ENCODE results near the gene SYNE3.

Gene SYNE3

DNA sequence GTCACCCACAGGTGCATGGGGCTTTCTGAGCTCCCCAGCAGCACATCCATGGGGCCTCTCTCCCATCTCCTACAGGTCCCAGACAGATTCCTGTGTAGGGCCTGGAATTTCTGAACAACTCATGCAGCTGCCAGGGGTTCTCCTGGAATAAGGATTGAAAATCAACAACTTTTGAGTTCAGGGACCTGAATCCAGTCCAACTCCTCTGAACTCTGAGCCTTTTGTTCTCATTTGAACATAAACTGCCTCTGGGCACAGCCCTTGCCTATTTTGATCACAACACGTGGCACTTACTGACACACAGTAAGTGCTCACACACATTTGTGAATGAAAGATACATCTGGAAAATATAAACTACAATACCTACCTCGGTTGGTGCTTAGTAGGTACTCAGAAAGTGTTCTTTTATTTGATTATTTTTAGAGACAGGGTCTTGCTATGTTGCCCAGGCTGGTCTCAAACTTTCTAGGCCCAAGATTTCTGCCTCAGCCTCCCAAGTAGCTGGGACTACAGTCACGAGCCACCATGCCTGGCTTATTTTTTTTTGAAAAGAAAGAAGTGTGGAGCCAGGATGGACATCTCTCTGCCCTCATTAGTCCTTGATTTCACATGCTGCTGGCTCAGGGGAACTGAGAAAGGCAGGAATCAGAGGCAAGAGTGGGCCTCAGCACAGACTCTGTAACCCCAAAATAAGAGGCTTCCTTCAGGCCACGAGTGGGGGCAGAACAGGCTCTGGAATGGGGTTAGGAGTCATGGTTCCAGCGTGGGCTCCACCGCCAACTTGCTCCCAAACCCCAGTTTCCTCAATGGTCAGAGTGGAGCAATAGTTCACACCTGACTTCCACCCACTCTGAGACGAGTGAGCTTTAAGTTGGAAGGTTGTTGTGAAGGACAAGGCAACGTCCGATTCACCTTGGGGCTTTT lies 27.0 kb downstream of the SYNE3 start:
- no peak for DNase-seq (ENCODE audit: low read depth in 2 of 2)

DNA sequence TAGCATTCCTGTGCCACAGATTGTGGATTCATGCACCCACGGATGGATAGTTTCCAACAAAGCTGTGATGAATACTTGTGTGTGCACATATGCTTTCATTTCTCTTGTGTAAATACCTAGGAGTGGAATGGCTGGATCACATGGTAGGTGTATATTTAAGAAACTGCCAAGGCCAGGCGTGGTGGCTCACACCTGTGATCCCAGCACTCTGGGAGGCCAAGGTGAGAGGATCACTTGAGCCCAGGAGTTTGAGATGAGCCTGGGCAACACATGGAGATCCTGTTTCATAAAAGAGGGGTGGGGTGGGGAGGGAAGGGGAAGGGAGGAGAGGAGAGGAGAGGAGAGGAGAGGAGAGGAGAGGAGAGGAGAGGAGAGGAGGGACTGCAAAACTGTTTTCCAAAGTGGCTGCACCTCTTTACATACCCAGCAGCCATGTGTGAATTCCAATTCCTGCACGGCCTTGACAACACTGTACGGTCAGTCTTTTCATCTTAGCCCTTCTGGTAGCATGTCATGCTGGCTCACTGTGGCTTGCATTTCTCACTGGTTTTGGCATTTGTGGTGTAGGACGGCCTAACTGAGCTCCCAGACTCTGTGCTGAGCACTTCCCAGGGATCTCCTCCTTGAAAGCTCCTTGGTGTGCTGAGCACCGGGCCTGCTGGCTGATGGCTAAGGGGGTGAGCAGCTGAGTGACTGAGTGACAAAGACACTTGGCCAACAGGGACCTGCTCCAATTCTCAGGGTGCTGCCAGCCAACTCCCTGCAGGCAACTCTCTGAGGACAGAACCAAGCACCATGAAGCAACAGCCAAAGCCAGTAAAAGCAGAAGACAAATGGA lies 27.9 kb downstream of the SYNE3 start:
- DNase-seq (ENCODE audit: low read depth in 2 of 2): no peak

DNA sequence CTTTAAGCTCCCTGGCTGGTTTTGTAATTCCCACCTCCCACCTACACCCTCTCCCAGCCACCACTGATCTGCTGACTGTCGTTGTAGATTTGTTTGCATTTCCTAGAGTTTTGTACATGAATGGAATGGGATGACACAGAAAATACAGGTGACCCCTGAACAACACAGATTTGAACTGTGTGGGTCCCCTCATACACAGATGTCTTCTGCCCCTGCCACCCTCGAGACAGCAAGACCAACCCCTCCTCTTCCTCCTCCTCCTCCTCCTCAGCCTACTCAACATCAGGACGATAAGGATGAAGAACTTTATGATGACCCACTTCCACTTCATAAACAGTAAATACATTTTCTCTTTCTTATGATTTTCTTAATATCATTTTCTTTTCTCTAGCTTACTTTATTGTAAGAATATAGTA lies 28.8 kb downstream of the SYNE3 start:
- no peak for DNase-seq (ENCODE audit: low read depth in 2 of 2)

DNA sequence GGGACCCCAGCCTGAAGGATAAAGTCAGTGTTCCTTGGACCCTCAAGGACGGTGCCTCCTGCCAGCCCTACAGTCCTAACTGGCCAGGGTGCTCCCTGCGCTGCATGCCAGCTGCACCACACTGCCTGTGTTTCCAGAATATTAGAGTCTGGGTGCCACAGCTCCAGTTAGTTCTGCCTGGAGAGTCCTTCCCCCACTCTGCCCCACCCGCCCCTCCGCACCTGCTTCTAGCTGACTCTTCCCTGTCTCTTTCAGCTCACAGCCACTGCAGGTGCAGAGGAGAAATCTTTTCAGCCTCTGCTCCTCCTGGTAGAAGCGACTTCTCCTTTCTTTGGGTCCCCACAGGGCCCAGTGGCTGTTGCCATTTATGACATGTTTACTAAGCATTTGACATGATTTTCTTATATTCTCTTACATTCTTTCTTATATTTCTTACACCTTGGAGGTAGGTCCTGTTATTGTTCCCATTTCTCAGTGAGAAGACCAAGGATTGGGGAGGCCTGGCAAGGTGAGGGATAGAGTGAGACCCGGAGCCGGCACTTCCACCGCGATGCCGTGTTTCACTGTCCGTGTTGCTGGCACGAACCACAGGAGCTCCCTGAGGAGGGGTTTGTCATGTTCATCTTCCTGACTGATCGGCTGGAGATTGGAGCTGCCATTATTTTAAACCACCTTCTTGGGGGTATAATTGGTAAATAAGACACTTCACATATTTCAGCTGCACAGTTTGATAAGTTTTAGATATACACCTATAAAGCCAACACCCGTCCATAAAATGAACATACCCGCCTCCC lies 29.4 kb downstream of the SYNE3 start:
- DNase-seq (ENCODE audit: low read depth in 2 of 2): no peak

DNA sequence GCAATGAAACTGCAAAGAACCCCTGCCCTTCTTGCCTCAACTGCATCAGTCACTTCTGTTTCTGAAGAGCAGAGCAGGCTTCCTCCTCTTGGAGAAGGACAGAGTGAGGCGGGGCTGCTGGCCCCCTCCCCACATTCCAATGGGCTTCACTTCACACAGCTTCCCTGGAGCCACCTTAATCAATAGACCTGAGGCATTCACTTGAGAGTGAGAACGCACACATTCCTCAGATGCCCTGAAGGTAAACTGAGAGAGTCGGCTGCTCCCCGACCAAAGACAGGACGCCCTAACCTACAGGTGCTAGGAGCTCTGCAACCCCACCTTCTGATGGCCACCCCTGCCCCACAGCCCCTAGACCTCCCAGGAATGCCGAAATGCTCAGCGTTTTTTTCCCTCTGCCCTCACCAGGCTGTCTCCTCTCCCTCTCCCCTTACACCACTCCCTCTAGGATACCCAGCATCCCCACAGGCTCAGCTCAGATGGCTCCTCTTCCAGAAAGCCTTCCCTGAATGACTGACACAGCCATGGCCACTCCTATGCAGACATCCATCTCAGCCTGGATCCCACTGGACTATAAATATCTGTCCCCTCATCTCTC lies 31.1 kb downstream of the SYNE3 start:
- no peak for DNase-seq (ENCODE audit: low read depth in 2 of 2)

DNA sequence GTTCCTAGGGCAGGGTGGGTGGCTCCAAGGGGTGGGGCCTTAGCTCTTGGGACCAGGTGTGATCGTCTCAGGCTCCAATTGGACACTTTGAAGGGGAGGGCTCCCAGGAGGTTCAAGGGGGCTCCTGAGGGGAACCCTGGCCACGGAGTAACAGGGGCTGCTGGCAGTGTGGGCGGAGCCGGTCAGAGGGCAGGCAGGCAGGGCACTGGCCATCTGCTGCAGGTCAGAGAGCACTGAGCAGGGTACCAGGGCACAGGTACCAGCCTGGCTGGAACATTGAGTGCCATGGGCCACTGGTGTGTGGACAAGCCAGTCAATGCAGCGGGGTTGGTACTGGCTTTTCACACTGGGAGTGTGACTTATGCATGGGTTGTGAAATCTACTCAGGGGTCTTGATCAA lies 32.2 kb downstream of the SYNE3 start:
- DNase-seq (ENCODE audit: low read depth in 2 of 2): no peak

DNA sequence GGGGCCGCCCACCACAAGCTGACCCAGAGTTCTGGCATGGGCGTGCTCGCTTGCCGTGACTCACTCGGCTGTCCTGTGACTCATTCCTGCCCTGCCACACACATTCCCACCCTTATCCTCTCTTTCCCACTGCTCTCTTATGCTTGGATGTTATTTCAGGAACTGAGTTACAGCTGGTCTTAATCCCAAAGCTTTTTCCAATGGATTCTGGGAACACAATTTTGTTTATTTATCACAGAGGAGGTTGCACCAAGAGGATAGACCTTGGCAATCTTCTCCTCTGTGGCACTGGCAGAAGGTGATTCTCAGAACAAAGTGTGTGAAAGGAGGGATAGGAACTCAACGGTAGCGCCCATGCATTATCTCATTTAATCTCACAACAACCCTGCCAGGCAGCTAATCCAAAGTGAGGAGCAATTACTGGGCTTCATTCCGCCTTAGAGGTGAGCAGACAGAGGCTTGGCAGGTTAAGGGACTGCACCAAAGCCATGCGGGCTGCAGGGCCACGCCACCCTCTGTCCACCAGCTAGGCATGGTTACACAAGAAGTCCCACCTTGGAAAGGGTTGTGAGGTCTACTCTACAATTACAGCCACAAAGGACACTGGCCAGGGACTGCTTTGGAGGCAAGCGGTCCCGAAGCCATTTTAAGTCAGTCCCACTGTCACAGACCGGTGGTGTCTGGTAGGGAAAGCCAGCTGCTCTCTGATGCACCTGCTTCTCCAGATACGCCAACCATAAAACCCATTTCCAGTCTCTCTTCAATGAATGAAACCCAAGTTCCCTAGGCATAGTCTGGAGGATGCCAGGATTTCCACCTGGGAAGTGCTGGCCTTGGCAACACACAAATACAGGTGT lies 32.9 kb downstream of the SYNE3 start:
- DNase-seq (ENCODE audit: low read depth in 2 of 2): no peak

DNA sequence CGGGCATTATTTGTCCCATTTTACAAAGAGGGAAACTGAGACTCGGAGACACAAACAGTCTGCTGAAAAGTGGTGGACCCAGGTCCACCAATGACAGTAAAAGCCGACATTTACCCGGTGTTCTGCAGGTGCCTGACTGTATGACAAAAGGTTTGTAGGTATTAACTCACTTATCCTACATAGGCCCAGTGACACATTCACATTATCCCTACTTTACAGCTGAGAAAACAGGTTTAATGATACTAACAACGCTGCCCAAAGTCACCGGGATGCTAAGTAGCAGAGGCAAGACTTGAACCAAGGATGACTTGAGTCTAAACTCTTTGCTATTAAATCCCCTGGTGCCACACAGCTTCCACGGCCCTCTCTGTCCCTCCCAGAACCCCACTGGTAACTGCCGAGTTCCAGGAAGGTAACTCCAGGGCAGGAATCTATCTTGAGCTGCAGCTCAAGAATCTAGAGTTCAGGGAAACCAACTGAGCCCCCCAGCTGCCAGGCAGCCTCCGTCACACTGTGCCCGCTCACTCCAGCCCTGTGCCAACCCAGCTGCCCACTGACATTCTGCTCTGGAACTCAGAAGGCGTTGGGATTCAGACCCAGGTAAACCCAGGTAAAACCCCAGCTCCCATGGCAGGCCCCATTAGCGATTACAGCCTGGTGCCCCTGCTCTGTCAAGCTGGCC lies 33.7 kb downstream of the SYNE3 start:
- no peak for DNase-seq (ENCODE audit: low read depth in 2 of 2)

DNA sequence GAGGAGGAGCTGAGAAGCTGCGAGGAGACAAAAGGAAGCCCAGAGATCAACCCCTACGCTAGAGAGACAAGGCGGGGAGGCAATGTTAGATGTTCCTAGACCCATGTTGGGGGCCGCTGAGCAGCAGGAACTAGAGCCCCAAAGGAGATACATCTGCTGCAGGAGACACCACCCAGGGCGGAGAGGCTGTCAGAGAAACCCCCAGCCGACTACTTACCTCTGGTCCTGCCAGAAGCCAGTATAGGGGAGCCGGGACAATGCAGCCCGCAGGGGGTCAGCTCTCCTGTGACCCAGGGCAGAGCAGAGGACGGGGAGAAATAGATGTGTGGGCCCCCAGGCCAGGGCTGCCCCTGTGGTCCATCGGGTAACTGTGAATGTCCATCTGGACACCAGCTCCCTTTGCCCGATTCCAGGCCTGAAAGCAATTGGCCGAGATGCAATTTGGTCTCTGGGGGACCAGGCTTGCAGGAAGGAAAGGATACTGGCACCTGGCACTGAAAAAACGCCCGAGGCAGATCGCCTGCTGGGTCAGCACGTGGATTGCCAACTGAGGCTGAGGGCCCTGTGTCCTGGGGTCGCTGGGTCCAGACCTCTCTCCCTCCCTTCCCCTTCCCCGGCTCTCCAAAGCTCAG lies 34.9 kb downstream of the SYNE3 start:
- no peak for DNase-seq (ENCODE audit: low read depth in 2 of 2)

DNA sequence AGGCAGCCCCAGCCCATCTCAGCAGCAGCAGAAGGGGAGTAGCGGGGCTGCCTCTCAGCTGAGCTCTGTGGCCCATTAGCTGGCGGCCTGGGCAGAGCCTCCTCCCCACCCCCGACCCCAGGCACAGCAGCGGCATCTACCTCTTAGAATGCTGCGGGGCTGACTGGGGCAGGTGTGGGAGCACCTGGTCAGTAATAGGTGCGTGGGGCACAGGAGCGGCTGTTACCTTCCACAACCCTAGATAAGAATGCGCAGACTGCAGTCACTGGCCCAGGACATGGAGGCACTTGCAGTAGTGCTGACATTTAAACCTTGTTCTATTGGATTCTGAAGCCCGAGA lies 35.6 kb downstream of the SYNE3 start:
- DNase-seq (ENCODE audit: low read depth in 2 of 2): no peak

DNA sequence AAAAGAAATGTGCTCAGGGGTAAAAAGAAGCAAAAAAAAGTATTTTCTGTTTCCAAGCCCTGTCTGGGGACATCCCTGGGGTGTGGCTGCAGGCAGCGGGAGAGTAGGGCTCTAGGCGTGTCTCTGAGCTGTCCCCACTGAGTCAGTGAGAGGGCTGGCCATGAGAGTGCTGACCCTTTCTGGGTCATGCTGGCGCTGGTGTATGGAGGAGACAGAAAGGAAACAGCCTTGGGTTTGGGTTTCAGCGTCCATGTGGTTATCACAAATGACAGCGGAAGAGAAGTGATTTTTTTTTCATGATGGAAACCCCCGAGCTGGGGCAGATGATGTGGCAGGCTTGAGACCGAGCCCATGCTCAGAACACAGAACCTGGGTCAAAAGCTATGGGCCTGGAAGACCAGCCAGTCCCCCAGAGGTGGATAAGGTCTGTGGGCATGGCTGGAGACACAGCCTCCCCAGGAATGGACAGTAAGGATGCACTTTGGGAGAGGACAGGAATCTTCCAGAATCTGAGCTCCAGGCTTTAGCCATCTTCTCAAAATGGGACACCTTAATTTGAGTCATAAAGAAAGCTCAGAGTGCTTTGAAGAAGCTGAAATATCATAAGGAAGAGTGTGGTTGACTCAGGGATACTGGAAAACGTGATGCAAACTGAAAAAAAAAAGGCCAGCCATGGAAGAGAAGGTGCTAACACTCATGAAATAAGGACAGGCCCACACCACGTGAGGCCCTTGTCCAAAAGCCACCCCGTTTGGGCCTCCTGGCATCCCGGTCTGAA lies 36.2 kb downstream of the SYNE3 start:
- DNase-seq (ENCODE audit: low read depth in 2 of 2): peak in 1 of 2 donors; percentile 20

DNA sequence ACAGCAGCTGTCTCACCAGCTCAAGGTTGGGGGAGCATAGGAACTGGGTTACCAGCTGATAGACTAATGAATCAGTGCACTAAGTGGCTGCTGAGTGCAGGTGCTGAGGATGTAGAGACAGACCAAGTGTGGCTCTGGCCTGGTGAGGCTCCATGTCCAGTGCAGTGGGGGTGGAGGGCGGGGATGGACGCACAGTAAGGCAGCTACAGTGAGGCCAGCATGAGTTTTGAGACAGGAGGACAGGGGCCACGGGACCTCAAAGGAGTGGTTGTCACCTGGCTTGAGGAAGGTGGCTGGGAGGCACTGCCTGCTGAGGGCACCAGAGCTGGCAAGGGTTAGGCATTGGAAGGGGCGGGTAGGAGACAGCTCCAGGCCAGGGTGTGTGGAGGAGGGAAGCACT lies 37.0 kb downstream of the SYNE3 start:
- no peak for DNase-seq (ENCODE audit: low read depth in 2 of 2)

DNA sequence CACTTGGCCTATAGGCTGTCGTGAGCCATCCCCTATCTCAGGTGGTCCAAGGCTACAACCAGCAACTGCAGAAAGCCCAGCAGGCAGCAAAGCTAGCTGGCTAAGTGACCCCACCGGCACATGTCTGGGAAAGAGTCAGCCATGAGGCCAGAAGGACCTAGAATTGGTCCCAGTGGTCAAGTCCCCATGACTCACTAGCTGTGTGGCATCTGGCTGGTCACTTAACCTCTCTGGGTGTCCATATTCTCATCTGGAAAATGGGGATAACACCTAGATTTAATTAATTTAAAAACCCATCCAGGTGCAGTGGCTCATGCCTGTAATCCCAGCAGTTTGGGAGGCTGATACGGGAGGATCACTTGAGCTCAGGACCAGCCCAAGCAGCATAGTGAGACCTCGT lies 37.6 kb downstream of the SYNE3 start:
- no peak for DNase-seq (ENCODE audit: low read depth in 2 of 2)

DNA sequence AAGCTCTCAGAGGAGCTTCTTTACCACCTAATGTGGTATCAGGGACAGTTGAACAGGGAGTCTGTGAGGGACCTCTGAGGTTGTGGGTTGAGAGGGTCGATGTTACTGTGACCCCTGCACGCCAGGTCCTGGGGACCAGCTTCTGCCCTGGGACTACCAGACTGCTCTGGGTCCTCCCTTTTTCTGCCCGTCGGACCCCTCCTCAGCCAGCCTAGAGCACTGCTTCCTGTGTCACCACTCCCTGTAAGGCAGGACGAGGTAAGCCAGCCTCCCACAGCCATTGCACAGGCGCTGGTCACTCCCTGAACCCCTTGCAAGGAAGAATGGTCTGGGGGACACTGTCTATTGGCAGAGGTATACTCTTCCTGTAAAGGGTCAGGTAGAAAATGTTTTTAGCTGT lies 38.1 kb downstream of the SYNE3 start:
- DNase-seq (ENCODE audit: low read depth in 2 of 2): no peak

DNA sequence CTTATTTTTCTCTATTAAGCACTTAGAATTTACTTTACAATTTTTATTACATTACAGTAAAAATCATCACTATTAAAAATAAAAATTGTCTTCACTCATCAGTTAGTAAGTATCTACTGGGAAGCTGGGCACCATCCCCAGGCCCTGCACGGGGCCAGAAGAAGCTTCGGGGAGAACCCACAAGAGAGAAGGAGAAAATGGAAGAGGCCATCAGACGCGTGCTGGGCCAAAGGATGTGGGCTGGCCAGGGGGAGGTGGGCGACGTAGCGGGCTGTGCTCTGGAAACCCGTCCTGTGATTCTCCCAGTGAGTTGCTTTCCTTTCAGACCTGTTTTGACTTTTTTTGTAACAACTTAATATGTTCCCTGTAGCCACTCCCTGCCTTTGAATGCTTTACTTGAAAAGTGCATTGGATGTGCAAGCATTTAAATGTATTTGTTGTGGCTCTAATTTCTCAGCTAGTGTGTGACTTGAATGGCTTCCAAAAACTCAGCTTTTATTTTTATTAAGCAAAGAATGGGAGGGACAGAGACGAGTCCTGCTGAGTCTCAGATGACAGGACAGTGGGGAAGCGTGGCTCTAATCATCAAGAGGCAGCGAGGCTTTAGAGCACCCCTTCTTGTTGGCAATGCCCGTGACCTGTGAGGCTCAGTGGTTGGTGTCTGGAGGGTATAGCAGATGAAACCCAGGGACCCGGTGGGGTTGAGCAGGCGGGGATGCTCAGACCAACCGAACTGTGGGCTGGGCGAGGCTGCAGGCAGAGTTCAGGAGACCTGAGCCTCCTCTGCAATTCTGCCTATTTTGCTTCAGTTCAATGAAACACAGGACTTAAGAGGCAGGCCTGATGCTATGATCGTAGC lies 38.8 kb downstream of the SYNE3 start:
- DNase-seq (ENCODE audit: low read depth in 2 of 2): no peak

DNA sequence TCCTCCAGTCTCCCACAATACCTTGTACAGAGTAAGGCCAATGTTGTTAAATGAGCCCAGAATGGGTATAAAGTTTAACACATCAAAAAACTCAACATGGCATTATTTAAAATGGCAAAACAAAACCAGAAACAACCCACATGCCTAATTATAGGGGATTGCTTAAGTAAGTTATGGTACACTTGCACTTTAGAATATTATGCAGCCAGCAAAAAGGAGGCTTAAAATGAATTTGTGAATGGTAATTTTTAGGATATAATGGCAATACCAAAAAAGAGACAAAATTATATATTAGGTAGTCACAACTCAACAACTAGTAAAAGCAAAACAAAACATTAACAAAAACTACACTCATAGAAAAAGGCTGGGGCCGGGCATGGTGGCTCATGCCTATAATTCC lies 39.7 kb downstream of the SYNE3 start:
- no peak for DNase-seq (ENCODE audit: low read depth in 2 of 2)

DNA sequence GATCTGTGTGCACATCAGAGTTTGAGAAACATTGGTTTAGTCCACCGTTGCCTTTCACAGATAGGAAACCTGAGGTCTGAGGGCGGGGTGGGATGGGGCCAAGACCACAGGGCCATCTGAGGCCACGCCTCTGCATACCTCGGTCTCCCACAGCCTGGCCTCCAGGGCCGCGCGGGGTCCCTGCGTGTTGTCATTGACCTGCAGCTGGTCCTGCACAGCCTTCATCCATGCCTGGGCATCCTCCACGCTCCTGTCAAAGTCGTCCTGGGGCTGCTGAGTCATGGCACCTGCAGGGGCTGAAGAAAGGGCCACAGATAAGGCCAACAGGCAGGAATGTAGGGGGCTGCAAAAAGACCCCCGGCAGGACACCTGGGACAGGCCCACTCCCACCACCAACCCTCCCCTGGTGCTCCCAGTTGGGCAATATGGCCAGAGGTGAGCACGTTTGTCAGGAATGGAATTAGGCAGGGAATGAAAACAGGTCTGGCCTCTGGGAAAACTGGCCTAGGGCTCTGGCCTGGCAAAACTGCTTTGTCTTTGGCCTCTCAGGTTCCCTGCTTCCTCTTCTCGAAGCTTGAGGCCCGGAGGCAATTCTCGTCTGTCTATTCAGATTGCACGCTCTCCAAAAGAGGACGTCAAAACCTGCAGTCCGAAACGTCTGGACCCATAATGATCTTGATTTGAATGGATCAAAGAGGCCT lies 40.8 kb downstream of the SYNE3 start:
- DNase-seq (ENCODE audit: low read depth in 2 of 2): no peak

Measured in activated CD8-positive, alpha-beta memory T cell treated with anti-CD3 and anti-CD28 coated beads for 4 hours (primary cell).